H9 (cell line): ENCODE measurements around the gene MARVELD1. TPM values are rescaled to one million over a fixed set of nuclear protein-coding genes. Genes with fewer than 3 reads are reported as not detected.

Source experiments
- DNase-seq: peaks from one replicate; pipeline ENCODE4 v3.0.0-alpha.2; 2017
- H2AFZ ChIP-seq: one replicate; pipeline ENCODE4 v1.6.1; 2013; ENCODE audit warnings: mild to moderate bottlenecking, low read length, control low read depth, moderate library complexity
- H2AK5ac ChIP-seq: 2 replicates; pipeline ENCODE4 v1.6.1; 2013; ENCODE audit warnings: low read length, control low read depth, mixed read lengths; ENCODE audit not compliant: insufficient read length
- H2BK120ac ChIP-seq: one replicate; pipeline ENCODE4 v1.6.1; 2013; ENCODE audit warnings: low read depth, mild to moderate bottlenecking, low read length, control low read depth, inconsistent platforms; ENCODE audit not compliant: poor library complexity, severe bottlenecking
- H2BK12ac ChIP-seq: 2 replicates; pipeline ENCODE4 v1.6.1; 2013; ENCODE audit warnings: low read length, control low read depth, mixed read lengths, low read depth; ENCODE audit not compliant: insufficient read length
- H2BK15ac ChIP-seq: 2 replicates; pipeline ENCODE4 v1.6.1; 2013; ENCODE audit warnings: low read depth, low read length, control low read depth
- H2BK20ac ChIP-seq: one replicate; pipeline ENCODE4 v1.6.1; 2013; ENCODE audit warnings: low read depth, mild to moderate bottlenecking, low read length, control low read depth, inconsistent platforms; ENCODE audit not compliant: poor library complexity, severe bottlenecking
- H2BK5ac ChIP-seq: 2 replicates; pipeline ENCODE4 v1.6.1; 2013; ENCODE audit warnings: low read length, control low read depth, mixed read lengths; ENCODE audit not compliant: insufficient read length
- H3K14ac ChIP-seq: 2 replicates; pipeline ENCODE4 v1.6.1; 2013; ENCODE audit warnings: low read length, control low read depth; ENCODE audit not compliant: insufficient read depth
- H3K18ac ChIP-seq: 2 replicates; pipeline ENCODE4 v1.6.1; 2013; ENCODE audit warnings: low read depth, mild to moderate bottlenecking, mixed read lengths, low read length, control low read depth; ENCODE audit not compliant: insufficient read length
- H3K23ac ChIP-seq: 2 replicates; pipeline ENCODE4 v1.6.1; 2013; ENCODE audit warnings: low read length, control low read depth, mixed read lengths, low read depth; ENCODE audit not compliant: insufficient read length
- H3K23me2 ChIP-seq: 2 replicates; pipeline ENCODE4 v1.6.1; 2013; ENCODE audit warnings: low read depth, mild to moderate bottlenecking, mixed read lengths, low read length, control low read depth; ENCODE audit not compliant: insufficient read length, poor library complexity, severe bottlenecking
- H3K27ac ChIP-seq: 2 replicates; pipeline ENCODE4 v1.5.1; 2013; ENCODE audit warnings: low read length, control low read depth, mixed read lengths, low read depth; ENCODE audit not compliant: insufficient read length
- H3K27me3 ChIP-seq: 2 replicates; pipeline ENCODE4 v1.6.1; 2013; ENCODE audit warnings: low read length, control low read depth, inconsistent platforms; ENCODE audit not compliant: insufficient read depth
- H3K4ac ChIP-seq: 2 replicates; pipeline ENCODE4 v1.6.1; 2013; ENCODE audit warnings: low read depth, mild to moderate bottlenecking, control low read depth, inconsistent platforms, low read length, moderate library complexity
- H3K4me1 ChIP-seq: 2 replicates; pipeline ENCODE4 v1.6.1; 2013; ENCODE audit warnings: low read length, control low read depth, inconsistent platforms; ENCODE audit not compliant: insufficient read depth
- H3K4me2 ChIP-seq: 2 replicates; pipeline ENCODE4 v1.6.1; 2013; ENCODE audit warnings: low read length, control low read depth, mixed read lengths; ENCODE audit not compliant: insufficient read length, insufficient read depth
- H3K56ac ChIP-seq: 2 replicates; pipeline ENCODE4 v1.6.1; 2013; ENCODE audit warnings: low read depth, mild to moderate bottlenecking, mixed read lengths, low read length, control low read depth; ENCODE audit not compliant: insufficient read length
- H3K79me1 ChIP-seq: 2 replicates; pipeline ENCODE4 v1.6.1; 2013; ENCODE audit warnings: low read depth, mild to moderate bottlenecking, moderate library complexity, low read length, control low read depth, inconsistent platforms; ENCODE audit not compliant: insufficient read depth, poor library complexity, severe bottlenecking
- H3K79me2 ChIP-seq: 2 replicates; pipeline ENCODE4 v1.6.1; 2013; ENCODE audit warnings: low read length, control low read depth, inconsistent platforms; ENCODE audit not compliant: insufficient read depth
- H3K9ac ChIP-seq: 2 replicates; pipeline ENCODE4 v1.6.1; 2013; ENCODE audit warnings: low read length, control low read depth, mixed read lengths; ENCODE audit not compliant: insufficient read length; ENCODE audit errors: extremely low read depth
- H3K9me3 ChIP-seq: one replicate; pipeline ENCODE4 v1.6.1; 2013; ENCODE audit warnings: low read depth, low read length, inconsistent platforms; ENCODE audit not compliant: control insufficient read depth
- H3T11ph ChIP-seq: one replicate; pipeline ENCODE4 v1.6.1; 2013; ENCODE audit warnings: mild to moderate bottlenecking, low read length, control low read depth, inconsistent platforms
- H4K20me1 ChIP-seq: one replicate; pipeline ENCODE4 v1.6.1; 2013; ENCODE audit not compliant: control insufficient read depth, insufficient read length, insufficient read depth
- H4K5ac ChIP-seq: 2 replicates; pipeline ENCODE4 v1.6.1; 2013; ENCODE audit warnings: low read depth, mild to moderate bottlenecking, mixed read lengths, low read length, control low read depth; ENCODE audit not compliant: insufficient read length
- H4K8ac ChIP-seq: replicated peaks from 2 replicates; pipeline ENCODE4 v1.6.1; 2013; ENCODE audit warnings: low read length, control low read depth, mixed read lengths, low read depth; ENCODE audit not compliant: insufficient read length
- H4K91ac ChIP-seq: 2 replicates; pipeline ENCODE4 v1.6.1; 2013; ENCODE audit warnings: low read depth, mild to moderate bottlenecking, moderate library complexity, mixed read lengths, low read length, control low read depth; ENCODE audit not compliant: insufficient read length
- H3K27ac Mint-ChIP-seq, 3 experiments: 2 replicates in 2 of 3; 3 replicates in 1 of 3; pipeline ENCODE4 v1.8.0; 2020 to 2021; ENCODE audit warnings: mixed read lengths in 3 of 3, mild to moderate bottlenecking in 1 of 3, moderate library complexity in 1 of 3
- H3K27me3 Mint-ChIP-seq: 2 replicates; pipeline ENCODE4 v1.8.0; 2021; ENCODE audit warnings: low read depth, mild to moderate bottlenecking, moderate library complexity, mixed read lengths
- H3K36me3 Mint-ChIP-seq, 3 experiments: 2 replicates in 2 of 3; 3 replicates in 1 of 3; pipeline ENCODE4 v1.8.0; 2020 to 2021; ENCODE audit warnings: low read depth in 3 of 3, mixed read lengths in 3 of 3; ENCODE audit not compliant: insufficient read depth in 1 of 3
- H3K4me1 Mint-ChIP-seq, 2 experiments: 2 replicates each; pipeline ENCODE4 v1.8.0; 2020; ENCODE audit warnings: mixed read lengths in 2 of 2
- H3K4me3 Mint-ChIP-seq, 2 experiments: 2 replicates in 1 of 2; 3 replicates in 1 of 2; pipeline ENCODE4 v1.8.0; 2020 to 2021; ENCODE audit warnings: mild to moderate bottlenecking in 2 of 2, mixed read lengths in 2 of 2, moderate library complexity in 1 of 2
- H3K9me3 Mint-ChIP-seq, 2 experiments: 2 replicates in 1 of 2; 3 replicates in 1 of 2; pipeline ENCODE4 v1.8.0; 2020; ENCODE audit warnings: mild to moderate bottlenecking in 2 of 2, mixed read lengths in 2 of 2, moderate library complexity in 1 of 2
- CTCF ChIP-seq: fragments of 200-600 bp; sonication (generic); conservative IDR thresholded peaks from 3 replicates; pipeline ENCODE4 v1.8.0; 2021; ENCODE audit warnings: antibody characterized with exemption, mild to moderate bottlenecking
- WGBS: extraction: QIAGEN DNeasy Blood & Tissue Kit; methylation state at CpG from one replicate; pipeline ENCODE4 v1.1.7; 2013; ENCODE audit warnings: missing lambda C conversion rate, low lambda C conversion rate, mixed read lengths; ENCODE audit not compliant: insufficient read length; ENCODE audit errors: extremely low coverage; 5-methylcytosine and 5-hydroxymethylcytosine counted together
- total RNA-seq: library from RNA; stranded (reverse); gene quantifications from 2 replicates; pipeline ENCODE4 v1.2.1, GENCODE V29; 2021

MARVELD1 gene
- total RNA-seq, 1 experiment from 2014 or later = 26.7 TPM

DNA sequence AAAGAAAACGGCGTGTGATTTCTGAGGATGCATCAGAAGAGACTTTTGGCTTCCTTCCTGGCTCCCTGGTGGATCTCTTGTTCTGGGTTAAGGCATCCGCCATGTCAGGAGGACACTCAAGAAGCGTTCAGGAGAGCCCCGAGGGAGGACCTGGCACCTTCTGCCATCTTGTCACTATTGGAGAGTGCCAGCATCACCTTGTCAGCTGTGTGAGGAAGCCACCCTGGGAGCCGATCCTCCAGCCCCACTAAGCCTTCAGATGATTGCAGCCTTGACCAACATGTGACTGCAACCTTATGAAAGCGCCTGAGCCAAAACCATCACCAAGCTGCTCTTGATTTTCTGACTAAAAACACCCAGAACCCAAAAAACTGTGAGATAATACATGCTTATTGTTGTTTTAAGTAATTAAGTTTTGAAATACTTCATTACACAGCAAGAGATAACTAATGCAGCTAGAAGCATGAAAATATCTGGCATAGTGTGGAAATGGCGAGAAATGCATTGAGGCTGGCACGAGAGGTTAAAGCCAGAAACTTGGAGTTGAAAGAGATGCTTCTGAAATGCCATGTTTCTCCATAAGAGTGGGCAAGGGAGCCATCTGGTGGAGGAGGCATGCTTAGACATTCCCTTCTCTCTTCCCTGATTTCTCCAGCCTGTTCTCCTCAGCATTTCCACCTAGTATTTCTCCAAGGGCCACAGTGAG, 18.0 kb downstream of the MARVELD1 start:
- no peak overlapping the region for H2AFZ ChIP-seq
- no peak overlapping the region for H3K27ac Mint-ChIP-seq

More for the DNA sequence above, 18.0 kb downstream of the MARVELD1 start:
- Mint-ChIP-seq H3K27me3 (peaks cover 30% of the 10 kb centered on the region), H3K4me1 (peaks cover 4 to 7% of the 10 kb centered on the region in 2 experiments), H3K4me3 (no peak overlapping the region), H3K36me3 (peaks cover 7 to 11% (median 8%) of the 10 kb centered on the region in 3 experiments; a peak in 6 of 7 replicates), H3K9me3 (peaks cover 11% of the 10 kb centered on the region in 2 experiments)
- DNase-seq = peak; percentile 69
- Histone ChIP-seq H3K27ac (no peak overlapping the region), H2BK15ac (no peak overlapping the region), H2BK12ac (no peak overlapping the region), H3K14ac (no peak overlapping the region), H3K79me1 (no peaks in the 10 kb centered on the region), H3K4me1 (no peaks in the 10 kb centered on the region; the same call in 1 of the 2 replicates), H2BK5ac (no peak overlapping the region), H3K23me2 (no peaks in the 10 kb centered on the region), H2BK20ac (no peak overlapping the region), H3K4ac (no peak overlapping the region), H3T11ph (no peak overlapping the region), H3K23ac (no peak overlapping the region), H4K8ac (no peak overlapping the region), H3K79me2 (no peaks in the 10 kb centered on the region), H4K5ac (no peak overlapping the region), H3K9ac (no peak overlapping the region), H3K4me2 (no peak overlapping the region), H4K20me1 (no peaks in the 10 kb centered on the region), H3K9me3 (peaks cover 4% of the 10 kb centered on the region), H3K18ac (no peak overlapping the region), H3K56ac (no peak overlapping the region), H3K27me3 (peaks cover 16% of the 10 kb centered on the region; the same call in 1 of the 2 replicates), H4K91ac (no peak overlapping the region), H2AK5ac (no peak overlapping the region), H2BK120ac (no peak overlapping the region)
- WGBS = no CpG with 5 or more reads among the region's 9 CpGs
- peak; percentile 90 for TF ChIP-seq CTCF
